Fibroblast of skin of left biceps (primary cell): Measurements from ENCODE around the gene AKAP17A.
"Not testable (repeated sequence)": the region's sequence is repeated elsewhere in the genome, so short reads cannot be mapped to it uniquely, and the experiment has no call there.

ENCODE experiments used
- DNase-seq, 2 experiments: peaks; one replicate each; pipeline ENCODE4 v3.0.0-alpha.2; 2013; ENCODE audit warnings: low read depth in 2 of 2

The AKAP17A gene

DNA sequence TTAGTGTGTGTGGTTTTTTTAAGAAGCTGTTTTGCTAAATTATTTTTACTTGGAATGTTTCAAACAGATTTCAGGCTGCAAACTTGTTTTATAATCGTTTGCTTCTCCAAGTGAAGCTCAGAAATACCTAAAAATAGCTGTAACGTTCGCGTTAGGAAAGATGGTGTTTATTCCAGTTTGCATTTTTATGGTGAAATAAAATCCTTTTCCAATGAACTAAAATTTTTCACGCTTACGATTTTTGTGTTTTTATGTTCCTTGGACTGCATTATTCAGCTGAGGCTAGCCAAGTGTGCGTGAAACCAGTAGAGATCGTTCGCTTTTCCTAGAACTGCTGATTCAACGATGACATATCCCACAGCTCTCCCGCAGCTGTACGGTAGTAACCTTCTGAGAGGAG, 10.9 kb downstream of the AKAP17A start:
- no peak for DNase-seq

DNA sequence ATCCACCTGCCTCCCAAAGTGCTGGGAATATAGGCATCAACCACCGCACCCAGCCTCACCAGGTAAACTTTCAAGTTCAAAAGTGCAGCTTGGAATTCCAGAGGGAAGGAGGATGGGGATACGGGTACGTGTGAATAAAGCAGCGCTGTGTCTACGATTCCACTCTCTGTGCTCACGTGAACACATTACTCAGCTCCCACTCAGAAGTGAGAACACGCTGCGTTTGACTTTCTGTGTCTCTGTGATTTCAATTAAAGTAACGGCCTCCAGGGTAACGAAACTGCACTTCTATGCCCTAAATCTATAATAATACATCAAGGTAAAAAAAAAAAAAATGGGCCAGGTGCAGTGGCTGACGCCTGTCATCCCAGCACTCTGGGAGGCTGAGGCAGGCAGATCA, 15.1 kb downstream of the AKAP17A start:
- DNase-seq, result no peak

DNA sequence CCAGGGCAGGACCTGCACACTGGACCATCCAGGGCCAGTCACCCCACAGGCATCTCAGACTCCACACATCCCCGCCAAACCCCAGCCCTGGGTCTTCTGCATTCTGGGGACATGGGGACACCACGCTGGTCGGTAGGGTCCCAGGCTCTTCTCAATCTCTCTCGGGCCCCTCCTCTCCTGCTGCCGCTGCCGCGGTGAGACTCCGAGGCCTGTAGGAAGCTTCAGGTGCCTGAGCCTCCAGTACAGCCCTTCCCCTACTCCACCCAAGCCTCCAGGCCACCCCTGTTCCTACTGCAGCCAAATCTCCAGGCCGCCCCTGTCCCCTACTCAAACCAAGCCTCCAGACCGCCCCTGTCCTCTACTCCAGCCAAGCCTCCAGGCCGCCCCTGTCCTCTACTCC, 17.9 kb downstream of the AKAP17A start:
- no peak for DNase-seq

DNA sequence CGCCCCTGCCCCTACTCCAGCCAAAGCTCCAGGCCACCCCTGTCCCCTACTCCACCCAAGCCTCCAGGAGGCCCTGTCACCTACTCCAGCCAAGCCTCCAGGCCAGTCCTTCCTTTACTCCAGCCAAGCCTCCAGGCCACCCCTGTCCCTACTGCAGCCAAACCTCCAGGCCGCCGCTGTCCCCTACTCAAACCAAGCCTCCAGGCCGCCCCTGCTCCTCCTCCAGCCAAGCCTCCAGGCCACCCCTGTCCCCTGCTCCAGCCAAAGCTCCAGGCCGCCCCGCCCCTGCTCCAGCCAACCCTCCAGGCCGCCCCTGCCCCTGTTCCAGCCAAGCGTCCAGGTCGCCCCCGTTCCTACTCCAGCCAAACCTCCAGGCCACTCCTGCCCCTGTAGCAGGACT, 18.4 kb downstream of the AKAP17A start:
- DNase-seq, result no peak

- DNase-seq, result no peak
Measured at GRCh38 chrX:1610166-1610565, 18.8 kb downstream of the AKAP17A start.

- DNase-seq, result no peak
Measured at GRCh38 chrX:1610736-1611135, 19.3 kb downstream of the AKAP17A start.

DNA sequence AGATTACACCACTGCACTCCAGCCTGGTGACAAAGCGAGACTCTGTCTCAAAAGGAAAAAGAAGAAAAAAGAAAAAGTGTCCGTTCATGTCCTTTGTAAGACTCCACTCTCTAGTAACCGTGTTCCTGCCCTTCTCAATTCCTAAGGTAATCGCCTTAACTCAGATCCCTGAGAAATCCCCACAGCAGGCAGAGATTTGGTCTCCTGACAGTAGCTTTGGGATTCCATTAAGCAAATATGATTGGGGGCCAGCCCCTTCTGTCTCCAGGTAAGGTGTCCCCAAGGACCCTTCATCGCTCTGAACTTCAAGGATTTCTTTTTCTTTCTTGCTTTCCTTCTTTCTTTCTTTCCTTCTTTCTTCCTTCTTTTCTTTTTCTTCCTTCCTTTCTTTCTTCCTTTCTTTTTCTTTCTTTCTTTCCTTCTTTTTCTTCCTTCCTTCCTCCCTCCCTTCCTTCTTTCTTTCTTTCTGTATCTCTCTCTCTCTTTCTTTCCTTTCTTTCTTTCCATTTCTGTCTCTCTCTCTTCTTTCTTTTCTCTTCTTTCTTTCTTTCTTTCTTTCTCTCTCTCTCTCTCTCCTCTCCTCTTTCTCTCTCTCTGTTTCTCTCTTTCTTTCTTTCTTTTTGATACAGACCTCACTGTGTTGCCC, 21.4 kb downstream of the AKAP17A start:
- DNase-seq, result no peak

GRCh38 chrX:1614927-1615326, 23.5 kb downstream of the AKAP17A start, which contains the start of gene ASMT:
TSS of gene ASMT (plus strand) at chrX:1615059. CDS start at chrX:1615200, 141 bp downstream.
- DNase-seq, result no peak

DNA sequence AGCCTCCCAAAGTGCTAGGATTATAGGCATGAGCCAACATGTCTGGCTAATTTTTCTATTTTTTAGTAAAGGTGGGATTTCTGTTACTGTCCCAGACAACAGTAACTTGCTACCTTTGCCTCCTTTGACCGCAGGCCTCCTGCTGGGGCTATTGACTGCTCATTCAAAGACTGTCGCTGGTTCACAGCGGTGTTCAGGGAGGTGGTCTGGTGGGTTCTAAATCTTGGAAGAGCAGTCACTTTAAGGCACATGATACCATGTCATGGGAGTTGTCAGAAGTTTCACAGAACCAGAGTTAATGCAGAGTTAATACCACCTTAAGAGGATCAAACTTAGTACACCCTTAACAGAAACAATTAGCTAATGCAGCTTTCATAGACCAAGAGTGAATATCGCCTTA, 27.3 kb downstream of the AKAP17A start:
- no peak for DNase-seq

DNA sequence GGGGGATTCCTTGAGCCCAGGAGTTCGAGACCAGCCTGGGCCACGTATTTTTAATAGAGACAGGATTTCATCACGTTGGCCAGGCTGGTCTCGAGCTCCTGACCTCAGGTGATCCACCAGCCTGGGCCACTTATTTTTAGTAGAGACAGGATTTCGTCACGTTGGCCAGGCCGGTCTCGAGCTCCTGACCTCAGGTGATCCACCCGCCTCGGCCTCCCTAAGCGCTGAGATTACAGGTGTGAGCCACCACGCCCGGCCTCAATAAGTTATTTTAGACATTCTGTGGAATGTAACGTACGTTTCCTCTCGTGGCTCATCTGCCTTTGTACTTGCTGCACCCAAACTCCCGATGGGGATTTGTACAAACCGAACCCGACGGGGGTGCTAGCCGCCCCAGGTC, 32.3 kb downstream of the AKAP17A start:
- DNase-seq, result no peak

DNA sequence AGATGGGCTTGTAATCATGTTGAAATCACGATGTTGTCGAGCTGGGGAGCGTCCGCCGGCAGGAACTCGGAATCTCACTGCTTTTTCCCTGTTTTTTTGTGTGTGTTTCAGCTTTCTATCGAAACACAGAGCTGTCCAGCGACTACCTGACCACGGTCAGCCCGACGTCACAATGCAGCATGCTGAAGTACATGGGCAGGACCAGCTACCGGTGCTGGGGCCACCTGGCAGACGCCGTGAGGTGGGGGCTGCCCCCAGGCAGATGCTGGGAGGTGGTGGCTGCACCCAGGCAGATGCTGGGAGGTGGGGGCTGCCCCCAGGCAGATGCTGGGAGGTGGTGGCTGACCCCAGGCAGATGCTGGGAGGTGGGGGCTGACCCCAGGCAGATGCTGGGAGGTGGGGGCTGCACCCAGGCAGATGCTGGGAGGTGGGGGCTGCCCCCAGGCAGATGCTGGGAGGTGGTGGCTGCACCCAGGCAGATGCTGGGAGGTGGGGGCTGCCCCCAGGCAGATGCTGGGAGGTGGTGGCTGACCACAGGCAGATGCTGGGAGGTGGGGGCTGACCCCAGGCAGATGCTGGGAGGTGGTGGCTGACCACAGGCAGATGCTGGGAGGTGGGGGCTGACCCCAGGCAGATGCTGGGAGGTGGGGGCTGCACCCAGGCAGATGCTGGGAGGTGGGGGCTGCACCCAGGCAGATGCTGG, 32.9 kb downstream of the AKAP17A start:
- DNase-seq, result not testable (repeated sequence)

DNA sequence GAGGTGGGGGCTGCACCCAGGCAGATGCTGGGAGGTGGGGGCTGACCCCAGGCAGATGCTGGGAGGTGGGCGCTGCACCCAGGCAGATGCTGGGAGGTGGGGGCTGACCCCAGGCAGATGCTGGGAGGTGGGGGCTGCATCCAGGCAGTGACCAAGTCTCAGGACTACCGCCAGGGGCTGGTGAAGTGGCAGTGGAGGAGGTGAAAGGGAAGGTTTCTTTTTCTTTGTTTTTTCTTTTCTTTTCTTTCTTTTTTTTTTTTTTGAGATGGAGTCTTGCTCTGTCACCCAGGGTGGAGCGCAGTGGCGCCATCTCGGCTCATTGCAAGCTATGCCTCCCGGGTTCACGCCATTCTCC, 33.4 kb downstream of the AKAP17A start:
- not testable (repeated sequence) for DNase-seq

DNA sequence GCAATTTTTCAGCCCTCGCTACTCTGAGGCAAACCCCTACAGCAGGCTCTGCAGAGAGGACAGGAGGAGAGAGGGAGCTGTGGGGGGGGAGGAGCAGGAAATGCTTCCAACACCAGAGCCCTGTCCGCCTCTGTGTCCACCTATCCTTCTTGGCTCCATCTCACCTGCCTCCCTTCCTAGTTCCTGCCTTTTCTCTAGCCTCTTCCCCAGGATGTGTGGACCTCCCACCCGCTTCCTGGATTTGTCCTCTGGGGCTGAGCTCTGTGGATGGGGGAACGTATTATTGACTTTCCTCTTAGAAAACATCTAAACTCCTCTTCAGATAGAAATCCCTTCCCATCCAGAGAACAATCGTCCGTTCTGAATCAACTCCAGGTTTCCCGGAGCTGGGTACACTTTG, 37.8 kb downstream of the AKAP17A start:
- DNase-seq, result no peak

DNA sequence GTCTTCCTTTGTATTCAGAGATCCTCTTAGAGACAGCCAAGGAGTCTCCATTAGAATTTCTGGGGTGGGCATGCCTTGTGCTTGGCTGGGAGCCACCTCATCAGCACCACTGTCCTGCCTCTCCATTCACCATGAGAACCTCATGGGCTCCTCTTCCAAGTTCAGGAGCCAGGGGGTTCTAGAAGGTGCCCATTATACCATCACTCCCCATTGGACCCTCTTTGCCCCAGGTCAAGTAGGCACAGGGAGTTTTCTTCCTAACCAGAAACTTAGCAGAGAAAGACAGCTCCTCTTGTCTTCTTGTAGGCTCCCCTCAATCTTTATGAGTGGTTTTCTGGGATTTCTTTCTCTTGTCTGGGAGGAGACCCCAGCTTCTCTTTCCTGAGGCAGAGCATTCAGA, 54.6 kb downstream of the AKAP17A start:
- DNase-seq, result no peak

- no peak for DNase-seq
Measured at GRCh38 chrX:1649621-1650020, 58.2 kb downstream of the AKAP17A start.
